ENCODE data around the gene ZSWIM5.
"Not testable (repeated sequence)": the region's sequence is repeated elsewhere in the genome, so short reads cannot be mapped to it uniquely, and the experiment has no call there.

Gene ZSWIM5

DNA sequence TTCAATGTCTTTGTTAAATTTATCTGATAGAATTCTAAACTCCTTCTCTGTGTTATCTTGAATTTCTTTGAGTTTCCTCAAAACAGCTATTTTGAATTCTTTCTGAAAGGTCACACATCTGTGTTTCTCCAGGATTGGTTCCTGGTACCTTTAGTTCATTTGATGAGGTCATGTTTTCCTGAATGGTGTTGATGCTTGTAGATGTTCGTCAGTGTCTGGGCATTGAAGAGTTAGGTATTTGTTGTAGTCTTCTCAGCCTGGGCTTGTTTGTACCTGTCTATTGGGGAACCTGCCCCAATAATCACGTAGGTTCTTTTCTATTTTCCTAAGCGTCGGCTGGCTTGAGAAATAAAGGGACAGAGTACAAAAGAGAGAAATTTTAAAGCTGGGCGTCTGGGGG lies 129.4 kb downstream of the ZSWIM5 start:
- DNase-seq = not testable (repeated sequence)

DNA sequence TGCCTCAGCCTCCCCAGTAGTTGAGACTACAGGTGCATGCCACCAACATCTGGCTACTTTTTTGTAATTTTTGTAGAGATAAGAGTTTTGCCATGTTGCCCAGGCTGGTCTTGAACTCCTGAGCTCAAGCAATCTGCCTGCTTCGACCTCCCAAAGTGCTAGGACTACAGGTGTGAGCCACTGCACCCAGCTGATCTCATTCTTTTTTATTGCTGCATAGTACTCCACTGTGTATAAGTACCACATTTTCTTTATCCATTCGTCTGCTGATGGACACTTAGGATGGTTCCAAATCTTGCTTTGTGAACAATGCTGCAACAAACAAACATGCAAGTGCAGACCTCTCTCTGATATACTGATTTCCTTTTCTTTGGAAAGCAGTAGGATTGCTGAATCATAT lies 134.8 kb downstream of the ZSWIM5 start:
- DNase-seq = no peak

GRCh38 chr1:45067806-45068205 lies 138.6 kb downstream of the ZSWIM5 start:
- DNase-seq = no peak

GRCh38 chr1:45065083-45065482 lies 141.3 kb downstream of the ZSWIM5 start:
- no peak for DNase-seq

DNA sequence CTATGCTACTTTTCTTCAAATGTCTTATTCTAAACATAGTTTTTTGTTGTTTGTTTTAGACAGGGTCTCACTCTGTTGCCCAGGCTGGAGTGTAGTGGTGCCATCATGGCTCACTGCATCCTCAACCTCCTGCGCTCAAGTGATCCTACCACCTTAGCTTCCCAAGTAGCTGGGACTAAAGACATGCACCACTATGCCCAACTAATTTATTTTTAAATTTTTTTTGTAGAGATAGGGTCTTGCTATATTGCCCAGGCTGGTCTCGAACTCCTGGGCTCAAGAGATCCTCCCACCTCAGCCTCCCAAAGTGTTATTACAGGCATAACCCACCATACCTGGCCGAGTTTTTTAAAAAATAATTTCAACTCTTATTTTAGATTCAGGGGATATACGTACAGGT lies 143.9 kb downstream of the ZSWIM5 start:
- not testable (repeated sequence) for DNase-seq

- DNase-seq = no peak
These were observed 146.6 kb downstream of the ZSWIM5 start for GRCh38 chr1:45059829-45060228.

- no peak for DNase-seq
These were observed 148.9 kb downstream of the ZSWIM5 start for GRCh38 chr1:45057542-45057941.

DNA sequence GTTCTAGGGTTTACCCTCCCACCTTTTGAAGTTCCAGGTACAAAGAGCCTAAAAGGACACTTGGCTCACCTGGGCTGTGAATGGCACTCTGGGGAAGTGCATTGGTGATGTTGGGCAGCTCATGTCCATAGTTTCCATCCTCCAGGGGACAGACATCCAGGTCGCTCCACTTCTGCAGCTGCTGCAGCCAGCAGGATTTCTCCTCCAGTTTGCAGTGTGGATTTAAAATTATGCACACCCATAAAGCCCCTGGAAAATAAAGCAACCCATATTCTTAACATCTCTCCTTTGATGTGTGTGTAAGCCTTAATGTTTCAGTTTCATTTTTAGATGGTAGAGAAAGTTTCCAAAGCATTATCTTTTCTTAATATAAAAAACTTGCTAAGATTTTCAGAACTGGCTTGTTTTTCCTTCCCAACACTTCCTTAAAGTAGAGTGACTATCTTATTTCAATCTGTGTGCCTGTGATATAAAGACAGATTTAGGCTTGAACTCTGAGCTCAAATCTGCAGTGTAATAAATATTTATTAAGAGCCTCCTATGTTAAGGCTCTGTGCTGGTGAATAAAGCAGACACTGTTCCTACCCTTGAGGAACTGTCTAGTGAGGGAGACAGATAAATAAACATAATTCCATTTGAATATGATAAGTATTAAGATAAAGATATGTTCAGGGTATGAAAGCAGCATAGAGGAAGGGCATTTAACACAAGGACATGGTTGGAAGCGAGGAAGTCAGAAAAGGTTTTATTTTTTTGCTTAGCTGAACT lies 155.2 kb downstream of the ZSWIM5 start:
- no peak for DNase-seq

GRCh38 chr1:45047032-45047431 lies 159.4 kb downstream of the ZSWIM5 start:
- DNase-seq = no peak

- no peak for DNase-seq
These were observed 161.5 kb downstream of the ZSWIM5 start for GRCh38 chr1:45044916-45045315.

DNA sequence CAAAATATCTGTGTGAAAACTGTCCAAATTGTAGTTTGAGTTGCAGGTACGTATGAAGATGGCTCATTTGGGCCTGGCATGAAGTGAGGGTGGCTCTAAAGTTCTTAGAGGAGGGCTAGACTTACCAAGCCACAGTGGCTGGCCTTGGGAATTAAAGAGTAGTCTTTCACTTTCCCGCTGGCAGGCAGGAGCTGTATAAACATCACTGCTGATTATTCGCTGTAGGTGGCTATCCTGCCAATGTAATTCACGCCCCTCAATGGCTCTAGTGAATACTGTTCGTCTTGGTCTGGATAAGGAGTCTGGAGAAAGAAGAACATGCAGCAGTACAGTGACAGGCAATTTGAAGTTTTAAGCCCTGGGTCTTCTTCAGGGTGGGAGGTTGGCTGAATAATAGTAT lies 163.3 kb downstream of the ZSWIM5 start:
- DNase-seq = no peak

DNA sequence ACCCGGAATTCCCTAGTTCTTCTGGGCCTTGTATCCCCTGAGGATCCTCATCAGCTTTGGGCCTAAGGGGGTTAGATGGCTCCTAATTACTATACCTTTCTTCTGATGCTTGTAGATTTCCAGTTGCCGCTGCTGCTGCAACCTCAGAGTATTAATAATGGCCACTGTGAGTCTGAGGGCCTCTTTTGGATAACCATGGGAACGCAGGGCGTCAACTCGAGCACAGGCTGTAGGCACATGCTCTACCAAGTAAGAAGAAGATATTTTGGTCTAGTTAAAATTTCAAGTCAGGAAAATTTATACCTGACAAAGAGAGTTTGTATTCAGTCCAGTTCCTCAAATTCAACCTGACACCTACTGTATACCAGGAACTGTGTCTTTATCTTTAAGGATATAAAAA lies 166.1 kb downstream of the ZSWIM5 start:
- DNase-seq = no peak

DNA sequence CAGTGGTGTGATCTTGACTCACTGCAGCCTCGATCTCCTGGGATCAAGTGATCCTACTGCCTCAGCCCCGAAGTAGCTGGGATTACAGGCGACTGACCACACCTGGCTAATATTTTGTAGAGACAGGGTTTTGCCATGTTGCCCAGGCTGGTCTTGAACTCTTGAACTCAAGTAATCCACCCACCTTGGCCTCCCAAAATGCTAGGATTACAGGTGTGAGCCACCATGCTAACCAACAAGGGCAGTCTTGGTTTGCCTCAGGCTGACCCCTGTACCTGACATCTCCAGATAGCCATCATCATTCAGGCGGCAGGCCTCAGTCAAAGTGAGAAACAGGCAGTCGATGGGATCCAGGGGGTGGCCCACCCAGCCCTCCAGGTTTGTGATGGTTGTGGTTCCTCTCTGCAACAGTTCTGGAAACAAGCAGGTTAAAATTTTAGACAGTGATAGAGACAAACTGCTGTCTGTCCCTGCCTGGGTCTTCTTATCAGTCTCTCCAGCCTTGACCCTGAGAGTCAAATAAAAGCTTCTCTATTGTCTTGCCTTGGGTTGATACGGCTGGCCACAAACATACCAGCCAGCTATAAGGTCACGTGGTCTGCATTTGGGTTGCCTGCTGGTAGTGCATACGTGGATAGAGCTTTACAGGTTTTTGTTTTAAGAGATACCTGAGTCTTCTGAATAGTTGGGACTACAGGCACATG lies 167.6 kb downstream of the ZSWIM5 start:
- DNase-seq = no peak

DNA sequence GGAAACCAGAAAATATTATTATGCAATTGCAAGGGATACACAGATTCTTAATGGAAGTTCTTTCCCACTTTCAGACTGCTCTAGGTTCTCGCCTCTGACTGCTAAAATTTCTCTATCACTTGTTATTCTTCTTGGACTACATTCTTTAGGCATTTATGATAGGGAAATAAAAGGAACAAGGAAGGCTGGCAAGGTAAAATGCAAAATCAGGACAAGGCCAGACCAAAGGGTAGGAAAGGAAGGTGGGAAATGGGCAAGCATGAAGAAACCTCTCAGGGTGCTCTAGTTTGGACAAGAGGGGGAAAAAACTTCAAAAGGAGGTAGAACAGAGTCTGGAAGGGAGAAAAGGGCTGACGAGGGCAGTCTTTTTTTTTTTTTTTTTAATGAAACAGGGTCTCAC lies 168.2 kb downstream of the ZSWIM5 start:
- no peak for DNase-seq

- DNase-seq = no peak
These were observed 168.9 kb downstream of the ZSWIM5 start for GRCh38 chr1:45037456-45037855.

DNA sequence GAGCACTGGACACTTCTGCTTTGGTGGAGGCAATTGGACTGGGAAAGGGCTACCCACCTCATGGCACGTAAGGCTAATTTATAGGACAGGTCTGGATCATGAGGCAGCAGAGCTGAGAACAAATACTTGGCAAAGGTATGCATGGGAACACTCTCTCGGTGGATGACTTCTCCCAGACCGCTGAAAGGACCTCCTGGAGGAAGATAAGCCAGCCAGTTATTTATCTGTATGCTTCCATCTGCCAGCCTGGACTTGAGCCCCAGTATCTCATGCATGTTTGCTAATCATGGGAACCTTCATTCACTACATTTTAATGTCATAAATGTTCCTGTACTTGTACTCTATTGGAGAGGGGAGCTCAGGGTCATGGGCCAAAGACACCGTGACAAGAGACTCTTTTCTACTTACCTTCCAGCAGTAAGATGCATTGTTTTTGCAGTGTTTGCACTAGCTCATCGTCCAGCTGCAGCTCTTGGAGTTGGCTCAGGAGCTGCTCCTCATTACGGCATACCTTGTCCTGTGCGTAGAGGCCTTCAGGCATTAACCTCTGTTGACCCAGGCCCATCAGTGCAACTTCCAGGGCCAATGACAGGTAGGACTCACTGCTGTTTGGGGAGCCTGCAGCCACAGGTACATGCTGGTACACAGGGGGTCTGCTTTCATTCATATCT lies 170.6 kb downstream of the ZSWIM5 start:
- no peak for DNase-seq

DNA sequence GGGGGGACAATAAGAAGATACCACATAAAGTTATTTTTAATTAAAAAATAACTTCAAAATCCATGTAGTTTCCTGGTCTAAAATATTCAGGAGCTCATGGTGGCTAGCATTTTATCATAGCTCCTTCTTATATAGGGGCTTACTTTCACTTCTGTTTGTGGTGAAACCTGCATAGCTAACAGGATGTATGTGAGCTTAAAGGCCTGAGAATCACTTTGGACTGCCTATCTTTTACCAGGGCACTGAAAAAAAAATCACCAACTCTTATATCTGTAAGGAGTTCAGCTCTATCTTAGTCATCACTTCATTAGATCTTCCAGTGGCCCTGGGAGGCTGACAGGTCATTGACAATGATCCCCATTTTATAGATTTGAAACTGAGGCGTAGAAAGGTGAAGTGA lies 173.0 kb downstream of the ZSWIM5 start:
- no peak for DNase-seq

DNA sequence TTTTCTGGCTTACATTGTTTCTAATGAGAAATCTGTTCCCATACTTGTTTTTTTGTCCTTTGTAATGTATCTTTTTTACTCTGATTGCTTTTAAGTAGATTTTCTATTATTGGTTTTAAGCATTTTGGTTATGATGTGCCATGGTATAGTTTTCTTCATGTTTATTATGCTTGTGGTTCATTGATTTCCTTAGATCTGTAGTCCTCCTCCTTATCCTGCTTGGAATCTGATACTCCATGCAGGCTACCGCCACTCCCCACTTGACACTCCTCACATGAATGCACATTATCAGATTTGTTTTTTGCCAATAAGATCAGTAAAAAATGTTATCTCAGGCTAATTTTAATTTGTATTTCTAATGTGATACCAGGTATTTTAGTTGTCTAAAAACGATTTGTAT lies 173.6 kb downstream of the ZSWIM5 start:
- no peak for DNase-seq

GRCh38 chr1:45026446-45026845 lies 180.0 kb downstream of the ZSWIM5 start:
- DNase-seq = no peak

GRCh38 chr1:45023663-45024062 lies 182.7 kb downstream of the ZSWIM5 start:
- no peak for DNase-seq

- DNase-seq = peak; percentile 84 to 92
These were observed 187.7 kb downstream of the ZSWIM5 start for GRCh38 chr1:45018599-45019230.

DNA sequence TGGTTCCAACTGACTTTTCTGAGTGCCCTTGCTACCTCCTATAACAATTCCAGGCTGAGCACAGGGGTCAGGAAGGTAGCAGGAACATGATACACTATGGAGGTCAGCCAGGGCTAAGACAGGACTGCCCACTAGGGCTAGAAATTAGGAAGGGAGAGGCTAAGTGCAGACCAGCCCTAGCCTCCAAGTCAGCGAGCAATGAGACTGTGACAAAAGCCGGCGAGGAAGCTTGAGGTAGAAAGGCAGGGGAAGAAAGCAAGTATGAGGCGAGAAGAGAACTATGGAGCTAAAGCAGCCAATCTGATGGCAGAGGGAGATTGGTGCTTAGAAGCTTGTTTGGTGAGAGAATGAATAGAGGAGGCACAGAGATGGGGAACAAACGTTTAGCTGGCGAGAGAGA lies 189.6 kb downstream of the ZSWIM5 start:
- no peak for DNase-seq

GRCh38 chr1:45016090-45016697 lies 190.2 kb downstream of the ZSWIM5 start:
- no peak for DNase-seq
